Gastroesophageal sphincter (tissue), 4 donors: ENCODE measurements around the gene BPHL. TPM values are rescaled to one million over a fixed set of nuclear protein-coding genes. Genes with fewer than 3 reads are reported as not detected.

ENCODE experiments used
- ATAC-seq: fragments of 150-250 bp; one replicate; pipeline ENCODE4 v1.9.1; 2016; ENCODE audit warnings: mild to moderate bottlenecking, moderate library complexity
- H3K27ac ChIP-seq, 4 donors: fragments of 200-600 bp; sonication (generic) in 3 of 4; 1 replicate in 3 of 4; 2 replicates in 1 of 4; pipeline ENCODE4 v1.5.1; 2016 to 2019
- H3K27me3 ChIP-seq: fragments of 200-600 bp; sonication (generic); one replicate; pipeline ENCODE4 v1.5.1; 2019
- H3K36me3 ChIP-seq, 2 donors: fragments of 200-600 bp; sonication (generic); one replicate each; pipeline ENCODE4 v1.5.1; 2019; ENCODE audit warnings: control low read depth in 1 of 2
- H3K4me1 ChIP-seq, 3 donors: fragments of 200-600 bp; sonication (generic); 1 replicate in 2 of 3; 2 replicates in 1 of 3; pipeline ENCODE4 v1.5.1; 2016 to 2019; ENCODE audit warnings: control low read depth in 2 of 3
- H3K4me3 ChIP-seq, 2 donors: fragments of 200-600 bp; sonication (generic); one replicate each; pipeline ENCODE4 v1.5.1; 2019; ENCODE audit warnings: mild to moderate bottlenecking in 1 of 2, moderate library complexity in 1 of 2
- H3K9me3 ChIP-seq, 3 donors: fragments of 200-600 bp; sonication (generic); one replicate each; pipeline ENCODE4 v1.5.1; 2017 to 2019; ENCODE audit warnings: control low read depth in 2 of 3
- EP300 ChIP-seq: sonication (generic); formaldehyde crosslinking; IDR thresholded peaks from one replicate; pipeline ENCODE4 v1.6.1; 2017; ENCODE audit warnings: antibody characterized with exemption, mild to moderate bottlenecking
- POLR2A ChIP-seq, 2 donors: fragments of 450-650 bp; IDR thresholded peaks; one replicate each; pipeline ENCODE4 v1.6.1; 2017; ENCODE audit warnings: antibody characterized with exemption in 2 of 2, mild to moderate bottlenecking in 2 of 2, moderate library complexity in 1 of 2
- POLR2AphosphoS5 ChIP-seq: sonication (generic); formaldehyde crosslinking; IDR thresholded peaks from one replicate; pipeline ENCODE4 v1.6.1; 2017; ENCODE audit warnings: antibody characterized with exemption
- WGBS, 2 donors: methylation state at CpG; one replicate each; pipeline ENCODE4 v1.1.5; 2018; ENCODE audit warnings: low coverage in 1 of 2; 5-methylcytosine and 5-hydroxymethylcytosine counted together
- total RNA-seq, 4 donors: library from RNA; depleted of rRNA; stranded (reverse); fragments of >200 nt; gene quantifications; one replicate each; pipeline ENCODE4 v1.1.0, GENCODE V29; 2016
- TF ChIP-seq, protein P1 (sequence below), 4 experiments: fragments of 200-600 bp in 2 of 4; fragments of 450-650 bp in 2 of 4; sonication (generic) in 1 of 4; IDR thresholded peaks; one replicate each; pipeline ENCODE4 v1.5.1; 2017 to 2019; ENCODE audit warnings: antibody characterized with exemption in 4 of 4, mild to moderate bottlenecking in 2 of 4, moderate library complexity in 2 of 4

The BPHL gene
- total RNA-seq, 4 donors from 2014 or later, result 4.8 to 16.6 (median 6.5) TPM

- H3K4me1 ChIP-seq, result no peaks in the 10 kb centered on the region
- peaks cover 0 to 99% of the 10 kb centered on the region in 2 donors for H3K36me3 ChIP-seq
- no peaks in the 10 kb centered on the region for H3K9me3 ChIP-seq
- H3K27ac ChIP-seq, result no peak overlapping the region
- H3K27me3 ChIP-seq, result no peaks in the 10 kb centered on the region
- no peak for ATAC-seq
- no peak for TF ChIP-seq EP300
- TF ChIP-seq POLR2AphosphoS5, result no peak
- TF ChIP-seq, protein P1, sequence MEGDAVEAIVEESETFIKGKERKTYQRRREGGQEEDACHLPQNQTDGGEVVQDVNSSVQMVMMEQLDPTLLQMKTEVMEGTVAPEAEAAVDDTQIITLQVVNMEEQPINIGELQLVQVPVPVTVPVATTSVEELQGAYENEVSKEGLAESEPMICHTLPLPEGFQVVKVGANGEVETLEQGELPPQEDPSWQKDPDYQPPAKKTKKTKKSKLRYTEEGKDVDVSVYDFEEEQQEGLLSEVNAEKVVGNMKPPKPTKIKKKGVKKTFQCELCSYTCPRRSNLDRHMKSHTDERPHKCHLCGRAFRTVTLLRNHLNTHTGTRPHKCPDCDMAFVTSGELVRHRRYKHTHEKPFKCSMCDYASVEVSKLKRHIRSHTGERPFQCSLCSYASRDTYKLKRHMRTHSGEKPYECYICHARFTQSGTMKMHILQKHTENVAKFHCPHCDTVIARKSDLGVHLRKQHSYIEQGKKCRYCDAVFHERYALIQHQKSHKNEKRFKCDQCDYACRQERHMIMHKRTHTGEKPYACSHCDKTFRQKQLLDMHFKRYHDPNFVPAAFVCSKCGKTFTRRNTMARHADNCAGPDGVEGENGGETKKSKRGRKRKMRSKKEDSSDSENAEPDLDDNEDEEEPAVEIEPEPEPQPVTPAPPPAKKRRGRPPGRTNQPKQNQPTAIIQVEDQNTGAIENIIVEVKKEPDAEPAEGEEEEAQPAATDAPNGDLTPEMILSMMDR (IDR thresholded peaks at IDR 0.05), result no peak
- no peak for TF ChIP-seq POLR2A (IDR thresholded peaks at IDR 0.05)
- H3K4me3 ChIP-seq, result no peak overlapping the region
- WGBS, 2 donors, result 88 to 95% methylated on average over 3 of the region's 3 CpGs
Measured at GRCh38 chr6:3102875-3103274, 15.6 kb upstream of the BPHL start.

- Histone ChIP-seq H3K9me3 (no peaks in the 10 kb centered on the region), H3K4me1 (no peaks in the 10 kb centered on the region), H3K27ac (no peak overlapping the region), H3K36me3 (peaks cover 0 to 99% of the 10 kb centered on the region in 2 donors), H3K27me3 (no peaks in the 10 kb centered on the region), H3K4me3 (no peak overlapping the region)
- peak; percentile 41 for ATAC-seq
- no peak for TF ChIP-seq POLR2AphosphoS5
- WGBS, 2 donors, result 78 to 84% methylated on average over 5 to 8 of the region's 10 CpGs
Measured at GRCh38 chr6:3108746-3109414, 9.6 kb upstream of the BPHL start.

GRCh38 chr6:3109761-3110160 lies 8.8 kb upstream of the BPHL start:
- no peak overlapping the region for H3K4me3 ChIP-seq
- no peak overlapping the region for H3K27ac ChIP-seq
- no peak for ATAC-seq
- 84 to 88% methylated on average over 3 of the region's 3 CpGs for WGBS, 2 donors
- H3K36me3 ChIP-seq, result peaks cover 0 to 99% of the 10 kb centered on the region in 2 donors
- H3K4me1 ChIP-seq, result no peaks in the 10 kb centered on the region
- no peaks in the 10 kb centered on the region for H3K9me3 ChIP-seq
- TF ChIP-seq POLR2AphosphoS5 (no peak), EP300 (no peak), POLR2A (IDR thresholded peaks at IDR 0.05) (no peak)
- TF ChIP-seq, protein P1 (IDR thresholded peaks at IDR 0.05), result no peak
- H3K27me3 ChIP-seq, result no peaks in the 10 kb centered on the region

- Histone ChIP-seq H3K9me3 (no peaks in the 10 kb centered on the region), H3K27me3 (no peaks in the 10 kb centered on the region), H3K27ac (no peak overlapping the region), H3K4me1 (peaks cover 0 to 14% (median 2%) of the 10 kb centered on the region in 3 donors), H3K36me3 (peaks cover 0 to 61% of the 10 kb centered on the region in 2 donors), H3K4me3 (no peak overlapping the region)
- ATAC-seq, result no peak
- 71 to 81% methylated on average over 4 of the region's 6 CpGs for WGBS, 2 donors
- no peak for TF ChIP-seq POLR2AphosphoS5
- no peak for TF ChIP-seq POLR2A (IDR thresholded peaks at IDR 0.05)
- no peak for TF ChIP-seq EP300
- TF ChIP-seq, protein P1 (IDR thresholded peaks at IDR 0.05), result no peak
Measured at GRCh38 chr6:3114377-3114776, 4.1 kb upstream of the BPHL start.

DNA sequence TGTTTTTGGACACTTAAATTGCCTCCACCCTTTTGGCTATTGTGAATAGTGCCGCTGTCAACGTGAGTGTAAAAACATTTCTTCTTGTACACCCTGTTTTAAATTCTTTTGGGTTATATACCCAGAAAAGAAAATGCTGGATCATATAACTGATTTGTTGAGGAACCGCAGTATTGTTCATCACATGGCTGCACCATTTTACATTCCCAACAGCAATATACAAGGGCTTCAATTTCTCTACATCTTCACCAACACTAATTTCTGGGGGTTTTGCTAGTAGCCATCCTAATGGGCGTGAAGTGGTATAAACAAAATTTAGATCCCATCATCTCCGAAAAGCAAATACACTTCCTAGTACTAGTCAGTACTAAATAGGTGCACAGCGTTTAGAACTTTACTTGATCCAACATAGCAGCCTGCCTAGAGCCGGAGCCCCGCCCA lies 579 bp upstream of the BPHL start:
- peak overlapping the region; percentile 60 to 92 (median 90) for H3K27ac ChIP-seq
- no peaks in the 10 kb centered on the region for H3K9me3 ChIP-seq

More for the DNA sequence above, 579 bp upstream of the BPHL start:
- H3K4me3 ChIP-seq, result peak overlapping the region; percentile 83 to 91
- peaks cover 0 to 23% (median 3%) of the 10 kb centered on the region in 3 donors for H3K4me1 ChIP-seq
- TF ChIP-seq, protein P1 (IDR thresholded peaks at IDR 0.05), result no peak
- TF ChIP-seq POLR2A (IDR thresholded peaks at IDR 0.05), result no peak
- no peak for TF ChIP-seq POLR2AphosphoS5
- TF ChIP-seq EP300, result no peak
- 12 to 17% methylated on average over 5 to 7 of the region's 8 CpGs for WGBS, 2 donors
- H3K27me3 ChIP-seq, result no peaks in the 10 kb centered on the region
- no peak for ATAC-seq
- H3K36me3 ChIP-seq, result peaks cover 0 to 26% of the 10 kb centered on the region in 2 donors
